ENCODE results near the gene FOSL2. TPM values are rescaled to one million over a fixed set of nuclear protein-coding genes. Genes with fewer than 3 reads are reported as not detected.

Gene FOSL2
- total RNA-seq, 2 donors from 2014 or later: 1.4 to 3.8 TPM

DNA sequence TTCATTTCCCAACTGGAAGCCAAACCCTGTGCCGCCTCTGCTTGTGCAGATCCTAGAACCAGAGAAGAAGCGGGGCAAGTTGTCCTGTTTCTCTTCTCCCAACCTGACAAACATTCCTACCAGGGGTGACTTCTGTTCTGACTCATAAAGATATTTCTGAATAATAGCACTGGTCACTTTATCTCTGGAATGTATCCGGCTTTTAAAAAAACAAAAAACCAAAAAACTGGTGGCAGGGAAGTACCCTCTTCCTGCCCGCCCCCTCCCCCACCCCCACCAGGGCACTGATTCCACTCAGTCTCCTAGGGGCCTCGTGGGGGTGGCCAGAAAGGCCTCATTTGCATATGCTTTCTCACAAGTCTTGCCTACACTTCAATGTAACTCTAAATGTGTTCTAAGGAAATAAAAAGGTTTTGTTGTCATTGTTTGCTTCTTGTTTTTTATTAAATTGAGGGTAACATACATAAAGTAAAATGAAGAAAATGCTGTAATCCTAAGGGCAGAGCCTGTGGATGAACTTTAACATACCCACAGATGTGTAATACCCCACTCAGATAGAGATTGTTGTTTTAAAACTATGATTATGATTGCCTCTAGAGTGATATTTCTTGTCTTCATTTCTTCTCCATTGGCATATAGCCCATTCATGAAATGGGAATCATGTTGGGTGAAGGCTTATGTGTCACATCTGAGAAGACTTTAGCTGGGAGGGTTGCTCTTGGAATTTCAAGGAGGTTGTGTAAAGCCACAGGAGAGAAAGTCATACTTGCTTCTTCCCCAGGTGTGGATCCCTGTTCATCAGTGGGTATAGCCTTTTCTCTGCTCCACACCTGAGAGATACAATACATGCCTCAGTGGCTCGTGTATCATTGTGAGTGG lies 5.3 kb upstream of the FOSL2 start:
- Mint-ChIP-seq H3K4me1 (peaks cover 9% of the 10 kb centered on the region), H3K27ac (no peak overlapping the region), H3K27me3 (ENCODE audit: insufficient read depth) (peaks cover 61% of the 10 kb centered on the region), H3K4me3 (no peak overlapping the region), H3K36me3 (ENCODE audit: low read depth) (no peaks in the 10 kb centered on the region), H3K9me3 (no peaks in the 10 kb centered on the region)
- no peak overlapping the region for H3K9ac ChIP-seq (ENCODE audit: extremely low read depth, low read length, poor library complexity, severe bottlenecking)
- no peak for DNase-seq
- no peaks in the 10 kb centered on the region for H3K36me3 ChIP-seq (ENCODE audit: control insufficient read depth, insufficient read depth, low read length)
- 87% methylated on average over 4 to 6 of the region's 6 CpGs for WGBS, 2 experiments (ENCODE audit: insufficient coverage in 1 of 2, insufficient read length in 1 of 2)
- no peaks in the 10 kb centered on the region for H3K4me1 ChIP-seq (ENCODE audit: control insufficient read depth, insufficient read depth, low read length)
- H3K27ac ChIP-seq (ENCODE audit: low read depth, low read length): no peak overlapping the region
- TF ChIP-seq, protein P1, sequence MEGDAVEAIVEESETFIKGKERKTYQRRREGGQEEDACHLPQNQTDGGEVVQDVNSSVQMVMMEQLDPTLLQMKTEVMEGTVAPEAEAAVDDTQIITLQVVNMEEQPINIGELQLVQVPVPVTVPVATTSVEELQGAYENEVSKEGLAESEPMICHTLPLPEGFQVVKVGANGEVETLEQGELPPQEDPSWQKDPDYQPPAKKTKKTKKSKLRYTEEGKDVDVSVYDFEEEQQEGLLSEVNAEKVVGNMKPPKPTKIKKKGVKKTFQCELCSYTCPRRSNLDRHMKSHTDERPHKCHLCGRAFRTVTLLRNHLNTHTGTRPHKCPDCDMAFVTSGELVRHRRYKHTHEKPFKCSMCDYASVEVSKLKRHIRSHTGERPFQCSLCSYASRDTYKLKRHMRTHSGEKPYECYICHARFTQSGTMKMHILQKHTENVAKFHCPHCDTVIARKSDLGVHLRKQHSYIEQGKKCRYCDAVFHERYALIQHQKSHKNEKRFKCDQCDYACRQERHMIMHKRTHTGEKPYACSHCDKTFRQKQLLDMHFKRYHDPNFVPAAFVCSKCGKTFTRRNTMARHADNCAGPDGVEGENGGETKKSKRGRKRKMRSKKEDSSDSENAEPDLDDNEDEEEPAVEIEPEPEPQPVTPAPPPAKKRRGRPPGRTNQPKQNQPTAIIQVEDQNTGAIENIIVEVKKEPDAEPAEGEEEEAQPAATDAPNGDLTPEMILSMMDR (conservative IDR thresholded peaks at IDR 0.05): no peak
- no peaks in the 10 kb centered on the region for H3K9me3 ChIP-seq (ENCODE audit: control insufficient read depth, low read length)
- H3K27me3 ChIP-seq (ENCODE audit: control insufficient read depth, insufficient read depth, low read length, poor library complexity, severe bottlenecking): peaks cover 10% of the 10 kb centered on the region
- H3K4me3 ChIP-seq (ENCODE audit: low read length): no peak overlapping the region

DNA sequence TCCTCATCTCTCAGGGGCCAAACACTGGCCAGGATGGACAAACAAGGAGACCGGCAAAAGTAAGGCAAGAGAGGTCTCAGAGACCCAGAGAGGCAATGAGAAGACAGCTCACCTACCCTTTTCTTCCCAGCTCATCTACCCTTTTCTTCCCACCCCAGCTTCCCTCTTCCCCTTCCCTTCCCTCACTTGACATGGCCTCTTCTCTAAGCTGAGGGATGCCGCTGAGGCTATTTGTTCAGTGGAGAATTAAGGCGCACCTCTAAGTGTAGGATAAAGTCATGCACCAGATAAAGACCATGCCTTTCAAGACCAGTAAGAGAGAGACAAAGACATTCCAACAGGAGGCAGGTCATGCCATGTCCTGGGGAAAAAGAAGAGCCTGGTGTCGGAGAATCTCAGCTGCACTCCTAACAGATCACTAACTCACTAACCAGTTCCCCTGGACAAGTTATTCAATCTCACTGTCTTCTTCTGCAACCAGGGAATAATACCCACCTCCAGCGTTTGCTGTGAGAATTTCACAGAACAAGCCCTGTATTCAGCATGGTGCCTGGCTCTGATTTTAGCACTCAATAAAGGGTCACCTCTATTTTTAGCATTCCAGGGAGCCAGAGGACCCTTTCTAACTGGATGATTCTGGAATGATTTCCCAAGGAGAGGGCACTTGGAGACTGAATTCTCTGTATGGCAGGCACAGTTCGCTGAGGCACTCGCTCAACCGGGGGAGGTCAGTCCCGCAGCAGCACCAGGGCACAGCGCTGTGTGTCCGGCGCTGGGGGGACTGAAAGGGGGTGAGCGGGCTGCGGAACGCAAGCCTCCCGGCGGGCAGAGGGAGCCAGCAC lies 3.0 kb upstream of the FOSL2 start:
- Histone ChIP-seq H3K4me3 (ENCODE audit: low read length) (peak overlapping the region; percentile 87), H3K9me3 (ENCODE audit: control insufficient read depth, low read length) (no peaks in the 10 kb centered on the region), H3K36me3 (ENCODE audit: control insufficient read depth, insufficient read depth, low read length) (no peaks in the 10 kb centered on the region), H3K27me3 (ENCODE audit: control insufficient read depth, insufficient read depth, low read length, poor library complexity, severe bottlenecking) (peaks cover 19% of the 10 kb centered on the region), H3K9ac (ENCODE audit: extremely low read depth, low read length, poor library complexity, severe bottlenecking) (peak overlapping the region; percentile 45), H3K27ac (ENCODE audit: low read depth, low read length) (peak overlapping the region; percentile 49), H3K4me1 (ENCODE audit: control insufficient read depth, insufficient read depth, low read length) (no peaks in the 10 kb centered on the region)
- WGBS, 2 experiments (ENCODE audit: insufficient coverage in 1 of 2, insufficient read length in 1 of 2): 3 to 16% methylated on average over 9 to 17 of the region's 17 CpGs
- H3K9me3 Mint-ChIP-seq: no peaks in the 10 kb centered on the region
- H3K27ac Mint-ChIP-seq: peak overlapping the region; percentile 88
- no peaks in the 10 kb centered on the region for H3K36me3 Mint-ChIP-seq (ENCODE audit: low read depth)
- H3K27me3 Mint-ChIP-seq (ENCODE audit: insufficient read depth): peaks cover 56% of the 10 kb centered on the region
- peak; percentile 85 for DNase-seq
- peaks cover 16% of the 10 kb centered on the region for H3K4me1 Mint-ChIP-seq
- TF ChIP-seq, protein P1 (conservative IDR thresholded peaks at IDR 0.05): peak; percentile 25
- no peak overlapping the region for H3K4me3 Mint-ChIP-seq

DNA sequence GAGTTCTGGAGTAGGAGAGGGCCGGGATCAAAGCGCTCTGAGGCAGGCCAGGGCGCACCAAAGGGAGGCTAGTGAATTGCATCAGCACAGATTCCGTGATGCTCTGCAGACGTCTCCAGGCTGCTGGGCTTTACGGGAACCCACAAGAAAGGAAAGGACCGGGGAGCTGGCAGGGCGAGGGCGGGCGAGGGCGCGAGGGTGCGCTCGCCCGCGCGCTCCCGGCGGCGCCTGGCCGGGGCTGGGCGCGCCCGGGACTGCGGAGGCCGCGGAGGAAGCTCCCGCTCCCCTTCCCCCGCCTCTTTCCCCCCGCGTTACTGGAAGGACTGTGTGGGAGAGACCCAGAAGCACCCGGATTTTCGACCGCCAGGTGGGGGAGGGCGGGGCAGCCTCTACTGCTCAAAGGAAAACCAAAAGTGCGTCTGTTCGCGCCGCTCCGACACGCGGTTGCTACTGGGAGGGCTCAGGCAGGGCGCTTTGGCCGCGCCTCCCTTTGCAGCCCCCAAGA lies 2.4 kb upstream of the FOSL2 start:
- H3K36me3 Mint-ChIP-seq (ENCODE audit: low read depth): no peaks in the 10 kb centered on the region
- H3K4me3 Mint-ChIP-seq: no peak overlapping the region
- no peaks in the 10 kb centered on the region for H3K9me3 ChIP-seq (ENCODE audit: control insufficient read depth, low read length)
- peaks cover 17% of the 10 kb centered on the region for H3K4me1 Mint-ChIP-seq
- H3K27ac ChIP-seq (ENCODE audit: low read depth, low read length): peak overlapping the region; percentile 49
- peak overlapping the region; percentile 87 for H3K4me3 ChIP-seq (ENCODE audit: low read length)
- H3K9ac ChIP-seq (ENCODE audit: extremely low read depth, low read length, poor library complexity, severe bottlenecking): peak overlapping the region; percentile 45
- DNase-seq: peak; percentile 86
- TF ChIP-seq, protein P1 (conservative IDR thresholded peaks at IDR 0.05): peak; percentile 18
- H3K36me3 ChIP-seq (ENCODE audit: control insufficient read depth, insufficient read depth, low read length): no peaks in the 10 kb centered on the region
- H3K27me3 ChIP-seq (ENCODE audit: control insufficient read depth, insufficient read depth, low read length, poor library complexity, severe bottlenecking): peaks cover 26% of the 10 kb centered on the region
- no peaks in the 10 kb centered on the region for H3K9me3 Mint-ChIP-seq
- H3K4me1 ChIP-seq (ENCODE audit: control insufficient read depth, insufficient read depth, low read length): no peaks in the 10 kb centered on the region
- WGBS, 2 experiments (ENCODE audit: insufficient coverage in 1 of 2, insufficient read length in 1 of 2): 0% methylated on average over 9 to 45 of the region's 45 CpGs
- peak overlapping the region; percentile 88 for H3K27ac Mint-ChIP-seq
- peaks cover 50% of the 10 kb centered on the region for H3K27me3 Mint-ChIP-seq (ENCODE audit: insufficient read depth)

All from endodermal cell (in vitro differentiated cells).